KG1 (cell line): ENCODE measurements around the gene UBE4B.
"Not testable (repeated sequence)": the region's sequence is repeated elsewhere in the genome, so short reads cannot be mapped to it uniquely, and the experiment has no call there.

Experiments
- DNase-seq: peaks from one replicate; lab custom pipeline; 2025; lab: John Stamatoyannopoulos, UW

Gene UBE4B

GRCh38 chr1:10177876-10178275 is 145.1 kb downstream of the UBE4B start:
- DNase-seq, result no peak

- DNase-seq, result no peak
These were observed 146.0 kb downstream of the UBE4B start for GRCh38 chr1:10178597-10179405.

GRCh38 chr1:10179406-10180091 is 146.8 kb downstream of the UBE4B start:
- DNase-seq, result no peak

GRCh38 chr1:10181154-10181553 is 148.4 kb downstream of the UBE4B start:
- no peak for DNase-seq

GRCh38 chr1:10185759-10186158 is 153.0 kb downstream of the UBE4B start:
- DNase-seq, result no peak

GRCh38 chr1:10186331-10187025 is 153.7 kb downstream of the UBE4B start:
- no peak for DNase-seq

GRCh38 chr1:10187026-10187334 is 154.2 kb downstream of the UBE4B start:
- DNase-seq, result no peak

GRCh38 chr1:10188133-10188650 is 155.4 kb downstream of the UBE4B start:
- DNase-seq, result no peak

GRCh38 chr1:10189659-10190058 is 156.9 kb downstream of the UBE4B start:
- no peak for DNase-seq

GRCh38 chr1:10192263-10192662 is 159.5 kb downstream of the UBE4B start:
- DNase-seq, result no peak

GRCh38 chr1:10193288-10193687 is 160.5 kb downstream of the UBE4B start:
- no peak for DNase-seq

- DNase-seq, result no peak
These were observed 162.8 kb downstream of the UBE4B start for GRCh38 chr1:10195570-10195969.

GRCh38 chr1:10196976-10197375 is 164.2 kb downstream of the UBE4B start:
- no peak for DNase-seq

- DNase-seq, result no peak
These were observed 167.9 kb downstream of the UBE4B start for GRCh38 chr1:10200620-10201019.

- DNase-seq, result no peak
These were observed 171.4 kb downstream of the UBE4B start for GRCh38 chr1:10204003-10204642.

GRCh38 chr1:10205206-10205605 is 172.4 kb downstream of the UBE4B start:
- DNase-seq, result not testable (repeated sequence)

GRCh38 chr1:10207810-10208209 is 175.1 kb downstream of the UBE4B start:
- DNase-seq, result no peak

- no peak for DNase-seq
These were observed 175.8 kb downstream of the UBE4B start for GRCh38 chr1:10208537-10208936.

GRCh38 chr1:10209590-10209904 is 176.8 kb downstream of the UBE4B start:
- DNase-seq, result no peak

- peak; percentile 91 for DNase-seq
These were observed 177.4 kb downstream of the UBE4B start, which contains the start of gene KIF1B for GRCh38 chr1:10209905-10210810. TSS of gene KIF1B (plus strand) at chr1:10210570. CDS start at chr1:10232329, 21,759 bp downstream.
